Measurements from ENCODE around the gene FZR1.

GRCh38 chr19:3532154-3532786 lies 26.2 kb downstream of the FZR1 start:
- TF ChIP-seq SMC3 (IDR thresholded peaks at IDR 0.05; ENCODE audit: low read depth, low read length) (no peak), CTCF (conservative IDR thresholded peaks at IDR 0.05; ENCODE audit: low read depth, low read length) (no peak), POLR2A (IDR thresholded peaks at IDR 0.05; ENCODE audit: low read depth, low read length) (no peak)

Measured in IMR-90 (cell line).